ENCODE data around the gene THSD8. TPM values are rescaled to one million over a fixed set of nuclear protein-coding genes. Genes with fewer than 3 reads are reported as not detected.

Gene THSD8
- total and polyA plus RNA-seq, 2 of the 8 experiments (the other 6 are each of a cell fraction or from before 2014, with no cell fraction given), result 8.2 to 42.3 TPM

- peaks cover 8 to 33% (median 21%) of the 10 kb centered on the region in 4 experiments for H3K4me1 ChIP-seq (replicated peaks in 1 of 4; ENCODE audit: control insufficient read depth in 3 of 4, insufficient read depth in 4 of 4, low read length in 3 of 4)
- H2BK5ac ChIP-seq (ENCODE audit: low read depth, low read length), result peak overlapping the region; percentile 60; the same call in 1 of the 2 replicates
- no peak overlapping the region for H3K56ac ChIP-seq (replicated peaks; ENCODE audit: insufficient read length, low read depth, low read length)
- peak overlapping the region; percentile 23; the same call in 1 of the 2 replicates for H2BK15ac ChIP-seq (ENCODE audit: low read length)
- H4K5ac ChIP-seq (ENCODE audit: insufficient read length, low read depth, low read length), result peak overlapping the region; percentile 10
- TF ChIP-seq TEAD4 (IDR thresholded peaks at IDR 0.05; ENCODE audit: low read depth, low read length), result no peak
- peak in 1 of 2 experiments; percentile 94; a peak in 1 of 4 replicates for TF ChIP-seq HDAC2 (IDR thresholded peaks at IDR 0.05; ENCODE audit: borderline replicate concordance in 1 of 2, low read depth in 2 of 2, low read length in 2 of 2)
- peak; percentile 97 for TF ChIP-seq KDM1A (IDR thresholded peaks at IDR 0.05; ENCODE audit: borderline replicate concordance, low read length)
- TF ChIP-seq PHF8 (conservative IDR thresholded peaks at IDR 0.05; ENCODE audit: low read depth, low read length), result 0 out of 2 replicates have a peak, but pooled peaks have one; percentile 4
- TF ChIP-seq POU5F1 (IDR thresholded peaks at IDR 0.05; ENCODE audit: low read depth, low read length), result no peak
- TF ChIP-seq SIN3A (conservative IDR thresholded peaks at IDR 0.05 in 1 of 2, IDR thresholded peaks at IDR 0.05 in 1 of 2; ENCODE audit: low read depth in 1 of 2, low read length in 2 of 2), result no peak
- no peak for TF ChIP-seq CREB1 (IDR thresholded peaks at IDR 0.05)
- H2BK20ac ChIP-seq (ENCODE audit: low read length), result peak overlapping the region; percentile 82; the same call in 1 of the 2 replicates
- H2BK12ac ChIP-seq (ENCODE audit: low read depth, low read length), result no peak overlapping the region
- CTCF ChIA-PET (ENCODE audit: partially characterized antibody), result interaction anchor here (0.5 to 4.5 kb wide), 5 partner anchors 12 to 87 kb away, joined by 3 to 39 read pairs (median 9); partner anchors contain the start of genes PRDX2 and THSD8
- H3K27ac ChIP-seq (ENCODE audit: low read depth, low read length), result peak overlapping the region; percentile 49; the same call in 1 of the 2 replicates
- H2AFZ ChIP-seq (ENCODE audit: low read length), result no peak overlapping the region
- no peak overlapping the region for H3K23ac ChIP-seq (ENCODE audit: insufficient read length)
- H4K91ac ChIP-seq (replicated peaks; ENCODE audit: insufficient read length, low read length), result peak overlapping the region; percentile 15
- H2BK120ac ChIP-seq (replicated peaks; ENCODE audit: low read depth, low read length), result no peak overlapping the region
- peak overlapping the region; percentile 36 to 71 (median 53) for H3K4me3 ChIP-seq (ENCODE audit: extremely low read depth in 1 of 4, insufficient read depth in 2 of 4, low read depth in 3 of 4, low read length in 4 of 4)
- DNase-seq (ENCODE audit: low read depth in 1 of 2, low spot score in 2 of 2) (no peak), FAIRE-seq (no peak)
- H3K9me3 ChIP-seq (ENCODE audit: insufficient read depth in 2 of 2, low read depth in 1 of 2, low read length in 1 of 2), result no peaks in the 10 kb centered on the region
- peak overlapping the region; percentile 85 for H3K18ac ChIP-seq (ENCODE audit: extremely low read depth, low read length)
- WGBS, 2 experiments (ENCODE audit: extremely low coverage in 1 of 2, insufficient coverage in 1 of 2, insufficient read length in 1 of 2, insufficient replicate concordance in 2 of 2, low coverage in 1 of 2, low lambda C conversion rate in 2 of 2, missing lambda C conversion rate in 1 of 2), result 12% methylated on average over 28 of the region's 46 CpGs; no CpG with 5 or more reads in 1 of the 2 experiments
- POLR2A ChIA-PET (ENCODE audit: partially characterized antibody), result interaction anchor here (0.6 to 5.5 kb wide), 12 partner anchors 11 to 90 kb away, joined by 3 to 44 read pairs (median 4); partner anchors contain the start of genes GET3, HOOK2 and TNPO2
- H2AK5ac ChIP-seq (ENCODE audit: low read depth, low read length), result no peak overlapping the region
- peak overlapping the region; percentile 6 for H3K4ac ChIP-seq (replicated peaks; ENCODE audit: insufficient read length, low read depth, low read length)
- H3K23me2 ChIP-seq (ENCODE audit: low read depth, low read length), result peaks cover 35% of the 10 kb centered on the region
- H3K79me1 ChIP-seq (ENCODE audit: low read depth, low read length), result no peaks in the 10 kb centered on the region; the same call in 1 of the 2 replicates
- H3K27me3 ChIP-seq (replicated peaks in 1 of 4; ENCODE audit: control insufficient read depth in 3 of 4, extremely low read depth in 1 of 4, insufficient read depth in 3 of 4, low read length in 3 of 4), result peaks cover 0 to 18% (median 13%) of the 10 kb centered on the region in 4 experiments; a peak in 5 of 7 replicates
- H3K9ac ChIP-seq (replicated peaks in 1 of 4; ENCODE audit: extremely low read depth in 1 of 4, low read depth in 3 of 4, low read length in 3 of 4), result peak overlapping the region in 3 of 4 experiments; percentile 25 to 38 (median 29); a peak in 3 of 7 replicates
- no peak overlapping the region for H3K14ac ChIP-seq (ENCODE audit: insufficient read length)
- H3K36me3 ChIP-seq (ENCODE audit: control insufficient read depth in 2 of 4, insufficient read depth in 4 of 4, low read length in 3 of 4), result no peaks in the 10 kb centered on the region
- H4K8ac ChIP-seq (ENCODE audit: extremely low read depth, insufficient read depth, low read length), result peak overlapping the region; percentile 1; the same call in 1 of the 2 replicates
- H3K79me2 ChIP-seq (ENCODE audit: control insufficient read depth in 1 of 2, insufficient read depth in 2 of 2, low read length in 2 of 2), result no peaks in the 10 kb centered on the region
- peaks cover 0 to 1% of the 10 kb centered on the region in 2 experiments for H4K20me1 ChIP-seq (replicated peaks in 1 of 2; ENCODE audit: control insufficient read depth in 1 of 2, insufficient read depth in 2 of 2, low read length in 2 of 2)
- H3K4me2 ChIP-seq (ENCODE audit: insufficient read depth in 1 of 2, low read depth in 2 of 2, low read length in 2 of 2), result peak overlapping the region; percentile 74 to 97
Measured at GRCh38 chr19:12789098-12789903, 12.6 kb upstream of the THSD8 start.

Measured in H1 (cell line).